HEK293 (cell line): ENCODE data around the gene NLRP6.

Experiments
- TF ChIP-seq, protein P1 (sequence below): fragments of 450-650 bp; formaldehyde crosslinking; IDR thresholded peaks from 2 replicates; pipeline ENCODE4 v1.5.1; 2016; ENCODE audit warnings: missing biosample characterization, missing genetic modification characterization
- TF ChIP-seq, protein P2 (sequence below): fragments of 450-650 bp; formaldehyde crosslinking; IDR thresholded peaks from 2 replicates; pipeline ENCODE4 v1.5.1; 2016; ENCODE audit warnings: missing biosample characterization, missing genetic modification characterization

DNA sequence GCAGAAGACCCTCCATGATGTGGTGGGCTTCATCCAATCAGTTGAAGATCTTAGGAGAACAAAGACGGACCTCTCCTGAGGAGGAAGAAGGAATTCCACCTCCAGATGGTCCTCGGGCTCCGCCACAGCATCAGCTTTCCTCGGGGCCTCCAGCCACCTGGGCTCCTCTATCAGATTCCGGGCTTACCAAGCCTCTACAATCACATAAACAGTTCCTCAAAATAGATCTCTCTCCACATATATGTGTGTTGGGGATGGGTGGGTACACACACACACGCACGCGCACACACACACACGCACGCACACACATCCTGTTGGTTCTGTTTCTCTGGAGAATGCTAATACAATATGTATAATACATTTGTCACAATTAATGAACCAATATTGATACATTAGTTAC, 18.8 kb upstream of the NLRP6 start:
- TF ChIP-seq, protein P1, sequence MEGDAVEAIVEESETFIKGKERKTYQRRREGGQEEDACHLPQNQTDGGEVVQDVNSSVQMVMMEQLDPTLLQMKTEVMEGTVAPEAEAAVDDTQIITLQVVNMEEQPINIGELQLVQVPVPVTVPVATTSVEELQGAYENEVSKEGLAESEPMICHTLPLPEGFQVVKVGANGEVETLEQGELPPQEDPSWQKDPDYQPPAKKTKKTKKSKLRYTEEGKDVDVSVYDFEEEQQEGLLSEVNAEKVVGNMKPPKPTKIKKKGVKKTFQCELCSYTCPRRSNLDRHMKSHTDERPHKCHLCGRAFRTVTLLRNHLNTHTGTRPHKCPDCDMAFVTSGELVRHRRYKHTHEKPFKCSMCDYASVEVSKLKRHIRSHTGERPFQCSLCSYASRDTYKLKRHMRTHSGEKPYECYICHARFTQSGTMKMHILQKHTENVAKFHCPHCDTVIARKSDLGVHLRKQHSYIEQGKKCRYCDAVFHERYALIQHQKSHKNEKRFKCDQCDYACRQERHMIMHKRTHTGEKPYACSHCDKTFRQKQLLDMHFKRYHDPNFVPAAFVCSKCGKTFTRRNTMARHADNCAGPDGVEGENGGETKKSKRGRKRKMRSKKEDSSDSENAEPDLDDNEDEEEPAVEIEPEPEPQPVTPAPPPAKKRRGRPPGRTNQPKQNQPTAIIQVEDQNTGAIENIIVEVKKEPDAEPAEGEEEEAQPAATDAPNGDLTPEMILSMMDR (tag by site-specific recombination): no peak
- TF ChIP-seq, protein P2, sequence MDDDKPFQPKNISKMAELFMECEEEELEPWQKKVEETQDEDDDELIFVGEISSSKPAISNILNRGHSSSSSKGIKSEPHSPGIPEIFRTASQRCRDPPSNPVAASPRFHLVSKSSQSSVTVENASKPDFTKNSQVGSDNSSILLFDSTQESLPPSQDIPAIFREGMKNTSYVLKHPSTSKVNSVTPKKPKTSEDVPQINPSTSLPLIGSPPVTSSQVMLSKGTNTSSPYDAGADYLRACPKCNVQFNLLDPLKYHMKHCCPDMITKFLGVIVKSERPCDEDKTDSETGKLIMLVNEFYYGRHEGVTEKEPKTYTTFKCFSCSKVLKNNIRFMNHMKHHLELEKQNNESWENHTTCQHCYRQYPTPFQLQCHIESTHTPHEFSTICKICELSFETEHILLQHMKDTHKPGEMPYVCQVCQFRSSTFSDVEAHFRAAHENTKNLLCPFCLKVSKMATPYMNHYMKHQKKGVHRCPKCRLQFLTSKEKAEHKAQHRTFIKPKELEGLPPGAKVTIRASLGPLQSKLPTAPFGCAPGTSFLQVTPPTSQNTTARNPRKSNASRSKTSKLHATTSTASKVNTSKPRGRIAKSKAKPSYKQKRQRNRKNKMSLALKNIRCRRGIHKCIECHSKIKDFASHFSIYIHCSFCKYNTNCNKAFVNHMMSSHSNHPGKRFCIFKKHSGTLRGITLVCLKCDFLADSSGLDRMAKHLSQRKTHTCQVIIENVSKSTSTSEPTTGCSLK: no peak
